HG03196 (cell line): ENCODE data around the gene VIPAS39.
A peak's percentile ranks its signal among the peaks of the same experiment; 100 is the strongest.

Experiments used
- ATAC-seq: cut with Tn5 transposase; IDR thresholded peaks from one replicate; pipeline ENCODE4 v1.9.1; 2021; ENCODE audit not compliant: unreplicated experiment

VIPAS39 gene

DNA sequence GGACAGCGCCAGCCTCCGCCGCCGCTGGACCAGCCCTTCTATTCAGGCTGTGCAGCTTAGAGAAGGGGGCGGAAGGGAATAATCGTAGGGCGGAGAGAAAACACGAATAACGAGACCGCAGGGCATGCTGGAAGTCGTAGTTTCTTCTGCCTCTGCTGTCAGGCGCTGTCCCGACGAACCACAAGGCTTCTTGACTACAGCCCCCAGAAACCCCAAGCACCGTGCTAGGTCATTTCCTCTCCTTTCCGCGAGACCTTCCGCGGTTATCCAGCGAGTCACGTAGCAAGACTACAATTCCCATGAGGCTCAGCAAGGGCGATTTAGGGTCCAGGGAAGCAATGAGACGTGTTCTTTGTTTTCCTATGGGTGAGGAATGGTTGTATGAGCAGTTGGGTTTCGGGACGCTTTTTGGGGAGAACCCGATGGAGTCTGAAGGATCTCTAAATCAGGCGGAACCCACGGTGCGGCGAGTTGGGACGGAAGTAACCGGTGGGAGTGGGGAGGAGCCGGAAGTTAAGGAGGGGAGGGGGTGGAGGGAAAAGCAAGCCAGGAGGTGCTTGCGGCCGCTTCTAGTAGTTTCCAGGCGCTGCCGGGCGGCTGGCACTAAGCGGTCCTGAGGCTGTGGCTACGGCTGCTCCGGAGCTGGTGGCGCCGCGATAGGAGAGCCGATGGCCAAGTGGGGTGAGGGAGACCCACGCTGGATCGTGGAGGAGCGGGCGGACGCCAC, at the start of gene VIPAS39, which contains the start of gene AHSA1:
VIPAS39 (minus strand) TSS at position 80 of the 727 bp plus-strand sequence. CDS start 3,499 bp downstream, outside the sequence.
AHSA1 (plus strand) TSS at position 572 of the 727 bp plus-strand sequence; CDS start at position 669, 97 bp downstream.
- ATAC-seq, result peak; percentile 89

DNA sequence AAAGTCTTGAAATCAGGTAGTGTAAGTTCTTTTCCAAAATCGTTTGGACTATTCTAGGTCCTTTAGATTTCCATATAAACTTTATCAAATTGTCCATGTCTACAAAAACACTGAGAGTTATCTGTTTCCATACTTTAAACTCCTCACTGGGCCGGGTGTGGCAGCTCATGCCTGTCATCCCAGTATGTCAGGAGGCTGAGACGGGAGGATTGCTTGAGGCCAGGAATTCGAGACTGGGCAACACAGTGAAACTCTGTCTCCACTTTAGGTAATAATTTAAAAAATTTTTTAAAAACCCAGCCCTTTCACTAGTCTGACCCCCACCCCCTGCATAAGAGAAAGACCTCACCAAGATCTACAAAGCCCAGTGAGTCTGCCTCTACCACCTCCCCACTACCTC, 47.6 kb upstream of the VIPAS39 start:
- no peak for ATAC-seq

DNA sequence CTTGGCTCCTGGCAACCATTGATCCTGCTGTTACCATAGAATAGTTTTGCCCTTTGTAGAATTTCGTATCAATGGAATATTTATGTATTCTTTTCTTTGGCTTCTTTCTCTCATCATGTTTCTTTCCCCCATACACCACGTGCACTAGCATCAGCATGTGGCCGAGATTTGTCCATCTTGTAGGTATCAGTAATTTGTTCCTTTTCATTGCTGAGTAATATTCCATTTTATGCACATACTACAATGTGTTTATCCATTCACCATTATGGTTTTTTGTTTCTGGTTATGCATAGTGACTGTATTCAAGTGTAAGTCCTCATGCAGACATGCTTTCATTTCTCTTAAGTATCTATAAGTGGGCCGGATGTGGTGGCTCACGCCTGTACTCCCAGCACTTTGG, 45.7 kb upstream of the VIPAS39 start:
- ATAC-seq, result no peak

DNA sequence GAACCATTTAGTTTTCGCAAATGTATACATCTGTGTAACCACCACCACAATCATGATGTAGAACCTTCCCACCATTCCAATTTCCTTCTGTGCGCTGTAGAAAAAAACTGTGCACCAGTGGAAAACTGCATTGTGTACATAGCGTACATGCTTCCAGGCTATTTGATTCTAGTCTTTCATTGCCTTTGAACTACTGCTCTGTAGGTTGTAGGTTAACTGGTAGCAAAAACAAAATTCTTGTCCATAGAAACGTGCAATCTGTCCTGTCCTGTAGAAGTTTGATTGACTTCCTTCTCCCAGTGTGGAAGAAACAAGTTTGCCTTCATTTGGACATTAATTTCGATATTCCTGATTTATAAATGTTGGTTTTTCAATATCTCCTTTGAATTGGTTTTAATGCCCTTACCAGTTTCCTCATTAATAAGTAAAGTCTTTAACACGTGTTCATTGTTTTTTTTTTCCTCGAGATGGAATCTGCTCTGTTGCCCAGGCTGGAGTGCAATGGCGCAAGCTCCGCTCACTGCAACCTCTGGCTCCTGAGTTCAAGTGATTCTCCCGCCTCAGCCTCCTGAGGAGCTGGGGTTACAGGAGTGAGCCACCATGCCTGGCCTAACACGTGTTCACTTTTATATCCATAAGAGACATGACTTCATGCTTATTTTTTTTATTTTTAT, 44.8 kb upstream of the VIPAS39 start:
- ATAC-seq, result no peak

DNA sequence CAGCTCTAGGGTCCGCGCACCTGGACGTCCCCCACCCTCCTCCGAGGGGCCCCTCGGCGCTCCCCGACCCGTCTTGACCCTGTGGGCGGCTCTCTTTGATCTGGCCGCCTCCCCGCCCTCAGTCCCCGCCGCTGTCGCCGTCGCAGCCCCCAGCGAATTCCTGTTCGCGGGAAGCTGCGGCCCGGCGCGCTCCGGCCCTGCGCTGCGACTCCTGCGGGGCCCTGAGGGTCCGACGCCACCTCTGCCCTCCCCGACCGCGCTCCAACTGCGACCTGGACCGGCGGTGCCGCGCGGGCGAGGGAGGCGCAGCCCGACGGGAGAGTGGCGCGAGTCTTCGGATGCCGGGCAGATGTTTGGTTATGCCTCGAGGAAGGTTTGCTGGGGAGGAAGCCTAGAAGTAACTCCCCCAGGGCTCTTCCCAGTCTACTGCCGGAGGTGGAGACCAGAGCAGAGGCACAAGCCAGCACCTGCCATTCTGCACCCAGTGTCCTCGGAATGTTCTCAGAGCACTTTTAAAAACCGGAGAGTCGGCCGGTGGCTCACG, 41.7 kb upstream of the VIPAS39 start:
- ATAC-seq, result peak; percentile 22

DNA sequence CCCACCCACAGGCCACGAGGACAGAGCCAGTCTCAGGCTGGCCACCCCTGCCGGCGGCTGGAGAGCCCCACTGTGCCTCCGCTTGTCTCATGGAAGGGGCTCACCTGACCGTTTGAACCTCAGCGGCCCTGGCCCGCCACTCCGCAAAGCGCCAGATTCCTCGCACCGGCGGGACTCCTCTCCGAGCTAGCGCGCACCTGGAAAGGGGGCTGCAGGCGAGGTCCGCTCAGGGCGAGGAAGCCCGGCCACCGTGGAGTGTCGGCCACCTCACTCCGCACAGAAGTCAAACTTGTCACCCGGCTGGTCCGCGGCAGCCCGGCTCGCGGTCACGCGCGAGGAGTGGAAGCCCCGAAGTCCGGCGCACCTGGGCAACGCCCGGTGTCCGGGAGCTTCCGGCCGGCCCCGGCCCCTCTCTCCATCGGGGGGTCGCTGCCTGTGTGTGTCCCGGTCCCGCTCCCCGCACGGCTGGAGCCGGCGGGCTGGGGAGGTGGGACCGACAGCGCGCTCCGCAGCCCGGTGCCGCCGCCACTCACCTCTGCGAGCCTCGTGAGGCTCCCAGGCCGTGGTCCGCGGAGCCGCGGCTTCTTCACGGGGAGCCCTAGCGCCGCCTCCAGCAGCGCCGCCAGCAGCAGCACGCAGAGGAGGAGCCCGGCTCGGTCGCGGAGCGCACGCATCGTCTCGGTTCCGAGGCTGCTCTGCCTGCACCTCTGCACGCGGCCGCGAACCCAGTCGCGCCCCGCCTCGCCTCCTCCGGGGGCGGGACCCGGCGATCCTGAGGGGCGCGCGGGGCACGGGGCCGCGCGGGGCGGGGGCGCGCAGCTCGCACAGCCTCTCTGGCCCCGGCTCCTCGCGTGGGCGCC, 40.9 kb upstream of the VIPAS39 start, which contains the start of gene ISM2:
ISM2 (minus strand) TSS at position 697 of the 860 bp plus-strand sequence; CDS start at position 674, 23 bp downstream.
- ATAC-seq, result peak; percentile 65

DNA sequence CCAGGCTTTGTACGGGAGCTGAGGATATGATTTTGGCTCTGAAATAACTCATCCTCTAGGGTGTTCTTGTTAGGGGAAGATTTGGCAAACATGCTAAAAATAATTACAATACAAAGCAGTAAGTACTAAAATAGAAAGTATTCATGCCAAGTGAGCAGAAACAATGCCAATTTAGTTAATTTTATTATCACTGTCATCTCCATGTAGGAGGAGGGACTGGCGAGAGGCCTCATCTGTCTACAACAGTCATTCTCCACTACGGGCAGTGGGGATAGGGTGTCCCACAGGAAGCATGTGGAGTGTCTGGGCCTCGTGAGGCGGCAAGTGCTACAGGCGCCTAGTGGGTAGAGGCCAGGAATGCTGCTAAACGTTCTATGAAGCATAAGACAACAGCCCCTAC, 37.9 kb upstream of the VIPAS39 start:
- ATAC-seq, result no peak

DNA sequence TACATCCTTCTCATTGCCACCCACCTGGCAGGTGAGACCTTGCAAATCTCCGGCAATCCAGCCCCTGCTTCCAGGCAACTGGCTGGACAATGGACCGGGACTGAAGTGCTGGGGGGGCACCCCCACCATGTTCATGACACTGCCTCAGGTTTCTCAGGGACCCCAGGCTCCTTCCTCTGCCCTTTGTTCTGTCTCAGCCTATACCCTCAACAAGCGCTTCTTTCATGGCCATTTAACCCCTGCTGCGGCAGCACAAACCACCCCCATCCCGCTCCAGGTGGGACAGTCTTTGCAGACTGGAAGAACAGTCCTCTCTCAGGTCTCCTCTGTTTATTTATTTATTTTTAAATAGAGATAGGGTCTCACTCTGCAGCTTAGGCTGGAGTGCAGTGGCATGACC, 33.7 kb upstream of the VIPAS39 start:
- no peak for ATAC-seq

DNA sequence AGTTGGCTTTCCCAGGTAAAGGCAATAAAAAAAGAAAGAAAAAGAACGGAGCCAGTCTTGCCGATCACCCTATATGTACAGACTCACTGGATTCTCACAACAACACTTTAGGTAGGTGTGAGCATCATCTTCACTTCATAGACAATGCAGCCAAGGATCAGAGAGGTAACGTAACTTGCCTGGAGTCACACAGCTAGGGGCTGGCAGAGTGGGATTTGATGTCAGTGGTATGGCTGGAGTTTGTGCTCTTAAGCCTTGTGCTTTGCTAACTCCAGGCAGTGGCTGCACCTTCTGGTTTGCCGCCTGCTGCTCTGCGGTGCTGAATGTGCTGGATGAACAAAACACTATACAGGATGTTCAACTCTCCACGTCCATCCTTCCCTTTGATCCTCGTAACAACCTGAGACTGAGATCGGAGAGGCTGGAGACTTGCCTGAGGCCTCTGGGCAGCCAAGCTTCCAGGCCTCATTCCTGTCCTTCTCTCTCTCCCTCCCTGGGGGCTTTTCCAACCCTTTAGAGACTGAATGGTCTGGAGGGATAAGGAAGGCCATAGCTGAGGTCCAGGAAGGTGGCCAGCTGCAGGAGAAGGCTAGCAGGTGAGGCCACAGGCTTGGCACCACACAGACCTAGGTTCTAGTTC, 33.1 kb upstream of the VIPAS39 start:
- no peak for ATAC-seq

DNA sequence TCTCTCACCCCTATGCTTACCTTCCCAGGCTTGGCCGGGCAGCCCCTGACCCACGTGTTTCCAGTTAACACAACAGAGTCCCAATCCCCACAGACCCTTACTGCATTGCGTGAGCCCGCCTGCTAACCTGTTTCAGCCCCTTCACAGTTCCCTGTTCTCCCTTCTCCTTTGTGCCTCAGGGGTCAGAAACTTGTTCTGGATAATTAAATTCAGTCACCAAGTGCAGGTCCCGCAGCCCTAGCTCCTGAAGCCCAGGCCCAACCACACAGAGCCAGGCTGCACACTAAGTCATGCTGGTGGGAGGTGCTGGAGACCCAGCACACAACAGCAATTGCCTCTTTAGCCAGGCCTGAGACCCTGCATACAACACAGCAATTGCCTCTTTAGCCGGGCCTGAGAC, 31.6 kb upstream of the VIPAS39 start:
- ATAC-seq, result no peak

DNA sequence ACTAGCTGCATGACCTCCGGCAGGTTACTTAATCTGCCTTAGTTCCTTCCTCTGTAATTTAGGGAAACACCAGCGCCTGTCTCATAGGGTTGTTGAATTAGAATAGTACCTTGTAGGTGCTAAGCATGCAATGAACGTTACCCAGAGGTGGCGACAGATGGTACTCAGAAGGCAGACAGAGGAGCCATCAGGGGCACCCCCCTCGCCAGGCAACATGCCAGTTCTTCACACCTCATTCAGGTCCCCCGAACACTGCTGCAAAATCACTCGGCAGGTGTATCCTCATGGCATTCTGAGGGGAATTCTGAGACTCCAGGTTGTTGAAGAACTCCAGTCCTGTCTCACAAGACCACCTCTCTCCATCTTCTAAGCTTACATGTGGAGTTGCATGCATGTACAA, 31.2 kb upstream of the VIPAS39 start:
- no peak for ATAC-seq

DNA sequence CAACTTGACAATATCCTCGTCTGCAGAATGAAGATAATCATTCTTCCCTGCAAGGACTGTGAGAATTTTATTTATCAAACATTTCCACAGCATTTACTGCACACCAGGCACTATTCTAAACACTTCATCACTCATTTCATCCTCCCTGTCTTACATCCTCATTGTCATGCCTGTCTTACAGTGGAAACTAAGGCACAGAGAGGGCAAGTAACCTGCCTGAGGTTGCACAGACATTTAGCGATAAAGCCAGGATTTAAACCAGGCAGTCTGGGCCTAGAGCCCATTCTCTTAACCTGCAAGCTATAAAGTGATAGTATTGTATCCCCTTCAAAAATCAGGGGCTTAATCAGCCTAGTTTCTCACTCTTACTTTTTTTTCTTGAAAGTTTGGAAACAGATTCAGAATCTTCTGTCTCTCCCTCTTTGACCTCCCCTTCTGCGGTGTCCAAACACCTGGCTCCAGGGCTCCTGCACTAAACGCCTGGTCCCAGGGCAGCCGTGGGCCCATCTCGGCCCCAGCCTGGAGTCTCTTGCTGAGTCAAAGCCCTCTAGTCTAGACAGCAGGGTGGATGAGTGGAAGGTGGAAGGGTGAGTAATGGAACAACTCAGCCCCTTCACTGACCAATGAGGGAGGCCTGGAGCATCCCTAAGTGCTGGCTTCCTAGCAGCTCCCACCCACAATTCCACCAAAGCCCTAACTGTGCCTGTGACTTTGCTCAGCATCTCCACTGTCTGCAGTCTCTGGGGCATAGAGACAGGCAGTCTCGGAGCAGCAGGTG, 28.7 kb upstream of the VIPAS39 start:
- ATAC-seq, result no peak

DNA sequence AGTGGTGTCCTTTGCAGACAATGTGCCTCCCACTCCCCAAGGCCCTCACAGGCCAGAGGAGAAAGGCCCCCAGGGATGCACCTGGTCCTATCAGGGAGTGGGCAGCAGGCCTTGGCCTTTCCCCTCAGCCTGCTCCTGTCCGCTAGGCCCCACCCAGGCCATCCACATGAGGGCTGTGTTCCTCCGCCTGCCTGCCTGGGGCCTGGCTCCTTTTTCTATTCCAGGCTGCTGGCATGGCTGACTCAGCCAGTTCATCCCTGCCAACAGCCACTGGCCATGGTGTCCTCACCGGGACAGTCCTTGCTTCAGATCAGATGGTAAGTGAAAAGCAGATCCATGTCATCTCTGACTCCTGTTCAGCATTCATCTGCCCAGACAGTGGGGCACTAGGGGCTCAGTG, 27.9 kb upstream of the VIPAS39 start:
- ATAC-seq, result no peak

DNA sequence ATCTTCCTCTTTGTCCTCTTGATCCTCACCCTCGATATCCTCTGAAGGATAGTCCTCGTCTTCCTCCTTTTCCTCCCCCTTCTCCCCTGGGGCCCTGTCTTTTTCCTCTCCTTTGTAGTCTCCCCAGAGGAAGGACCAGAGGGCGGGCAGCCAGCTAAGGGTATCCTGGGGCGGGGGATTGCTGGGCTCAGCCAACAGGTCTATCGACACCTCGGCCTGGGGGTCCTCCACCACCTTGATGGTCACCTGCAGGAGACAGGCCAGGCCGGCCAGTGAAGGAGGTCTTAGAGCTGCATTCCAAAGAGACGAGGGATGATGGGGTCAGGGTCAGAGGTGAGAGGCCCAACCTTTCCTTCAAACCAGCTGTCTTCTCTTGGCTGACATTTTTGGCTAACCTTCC, 25.0 kb upstream of the VIPAS39 start:
- ATAC-seq, result no peak

DNA sequence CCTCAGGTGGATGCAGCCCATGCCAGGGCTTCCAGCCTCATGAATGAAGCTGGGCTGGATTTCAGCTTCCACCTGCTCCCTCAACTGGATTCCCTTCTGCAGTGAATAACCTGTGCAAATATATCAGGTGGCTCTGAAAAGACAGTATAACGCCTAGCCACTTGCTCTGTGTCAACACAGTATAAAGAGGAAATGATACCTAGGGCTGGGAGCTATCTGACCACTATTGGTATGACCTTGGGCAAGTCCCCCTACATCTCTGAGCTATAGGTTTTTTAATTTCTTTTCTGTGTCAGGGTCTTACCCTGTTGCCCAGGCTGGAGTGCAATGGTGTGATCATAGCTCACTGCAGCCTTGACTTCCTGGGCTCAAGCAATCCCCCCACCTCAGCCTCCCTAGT, 21.4 kb upstream of the VIPAS39 start:
- peak; percentile 75 for ATAC-seq

DNA sequence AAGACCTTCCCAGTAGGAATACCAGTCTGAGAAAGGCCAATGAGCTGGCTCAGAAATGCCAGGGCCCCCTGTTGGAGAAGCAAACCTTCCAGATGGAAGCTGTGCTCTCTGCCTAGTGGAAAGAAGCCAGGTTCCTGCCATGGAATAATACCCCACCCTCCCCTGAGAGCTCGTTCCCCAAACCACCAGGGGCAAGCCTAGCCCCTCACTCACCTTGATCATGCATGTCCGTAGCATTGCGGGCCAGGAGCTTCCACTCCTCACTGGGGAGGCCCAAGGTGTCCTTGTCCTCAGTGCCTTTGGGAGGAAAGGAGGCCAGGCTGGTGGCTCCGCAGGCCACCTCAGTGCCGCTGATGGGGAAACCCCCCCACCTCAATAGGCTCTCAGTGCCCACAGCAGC, 20.6 kb upstream of the VIPAS39 start:
- ATAC-seq, result no peak

DNA sequence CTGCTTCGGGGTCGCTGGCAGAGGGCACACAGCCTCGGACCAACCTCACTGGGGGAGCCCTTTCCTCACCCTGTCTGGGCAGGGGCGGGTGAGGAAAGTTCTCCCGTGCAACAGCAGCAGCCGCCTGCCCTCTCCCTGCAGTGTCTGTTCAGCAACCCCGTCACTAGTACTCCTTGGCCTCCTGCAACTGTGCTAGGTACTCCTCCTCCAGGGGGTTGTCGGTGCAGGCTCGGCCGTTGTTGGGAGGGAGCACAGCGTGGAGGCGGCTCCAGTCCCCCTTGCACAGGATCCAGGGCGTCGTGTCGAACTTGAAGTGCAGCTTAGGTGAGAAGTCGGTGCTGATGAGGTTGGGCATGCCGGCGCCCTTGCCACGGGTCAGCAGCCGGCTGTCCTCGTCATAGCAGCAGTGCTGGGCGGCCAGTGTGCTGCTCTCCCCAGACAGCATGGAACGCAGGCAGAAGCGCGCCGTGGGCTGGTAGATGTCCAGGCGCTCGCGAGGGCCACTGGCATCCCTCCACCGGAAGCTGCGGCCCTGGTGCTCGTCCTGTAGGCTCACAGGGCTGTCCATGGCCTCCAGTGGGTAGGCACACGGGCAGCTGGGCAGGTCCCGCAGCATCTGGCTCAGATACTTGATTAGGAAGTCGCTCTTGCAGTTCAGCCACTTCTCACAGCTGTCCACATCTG, 18.2 kb upstream of the VIPAS39 start:
- no peak for ATAC-seq

DNA sequence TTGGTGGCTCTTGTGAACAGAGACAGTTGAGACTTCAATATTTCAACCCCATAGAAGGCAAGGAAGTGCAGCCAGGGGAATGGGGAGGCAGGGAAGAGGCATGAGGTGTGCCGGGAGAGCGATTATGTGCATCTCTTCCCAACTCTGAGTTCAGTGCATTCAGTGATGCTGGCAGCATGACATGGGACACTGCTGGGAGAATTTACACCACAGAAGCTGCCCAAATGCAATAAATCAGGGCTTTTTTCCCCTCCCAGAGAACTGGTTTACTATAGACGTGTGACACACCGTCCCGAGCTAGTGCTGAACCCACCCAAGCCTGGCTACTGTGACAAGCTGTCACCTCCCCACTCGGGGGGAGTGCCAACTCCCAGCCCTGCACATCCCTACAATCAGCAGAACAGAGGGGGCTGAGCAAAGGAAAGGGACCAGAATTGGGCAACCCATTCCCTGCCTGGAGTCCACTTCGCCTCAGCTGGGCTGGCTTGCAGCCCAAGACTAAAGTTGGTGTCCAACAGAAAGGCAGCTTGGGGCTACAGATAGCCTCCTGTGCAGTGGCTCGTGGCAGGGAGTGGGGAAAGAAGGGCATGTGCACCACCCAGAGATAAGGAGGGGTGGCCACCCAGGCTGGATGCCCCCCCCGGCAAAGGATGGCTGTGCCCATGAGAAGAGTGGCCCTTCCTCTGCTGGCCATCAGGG, 17.2 kb upstream of the VIPAS39 start:
- no peak for ATAC-seq

DNA sequence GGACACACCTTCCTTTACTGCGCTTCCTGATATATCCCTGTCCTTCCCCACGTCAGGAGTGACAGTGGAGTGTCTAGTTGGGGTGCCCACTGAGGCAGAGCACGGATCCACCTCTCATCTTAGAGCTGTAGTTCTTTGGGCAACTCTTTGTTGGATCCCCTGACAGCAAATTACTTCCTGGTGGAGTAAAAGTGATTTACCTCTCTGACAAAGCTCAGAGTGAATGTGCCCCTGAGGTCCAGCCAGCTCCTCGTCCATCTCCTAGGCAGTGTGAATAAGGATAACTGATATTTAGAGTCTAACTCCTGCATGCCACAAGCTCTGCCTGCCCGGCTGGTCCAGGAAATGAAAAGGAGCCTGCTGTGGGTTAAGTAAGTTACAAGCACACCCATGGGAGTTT, 16.5 kb upstream of the VIPAS39 start:
- ATAC-seq, result no peak
